Inflammatory macrophage treated with lipopolysaccharide for 4 hours (primary cell): ENCODE results near the gene VWA5B2.

ENCODE experiments used
- DNase-seq: peaks from one replicate; pipeline ENCODE4 v3.0.0-alpha.2; 2020

The VWA5B2 gene

DNA sequence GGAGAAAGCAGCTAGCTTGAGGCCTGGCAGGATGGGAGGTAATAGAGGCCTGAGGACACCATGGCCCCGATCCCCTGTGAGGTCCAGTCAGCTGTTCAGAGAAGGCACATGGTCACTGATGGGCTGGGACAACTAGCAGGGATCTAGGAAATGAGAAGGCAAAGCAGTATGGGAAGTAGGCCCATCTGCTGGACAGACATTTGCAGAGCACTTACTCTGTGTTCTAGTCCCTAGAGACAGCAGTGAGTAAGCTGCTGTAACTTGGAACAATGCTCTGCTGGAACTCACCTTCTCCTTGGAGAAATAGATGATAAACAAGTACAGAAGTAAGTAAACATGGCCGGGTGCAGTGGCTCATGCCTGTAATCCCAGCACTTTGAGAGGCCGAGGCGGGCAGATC, 53.6 kb downstream of the VWA5B2 start:
- no peak for DNase-seq

DNA sequence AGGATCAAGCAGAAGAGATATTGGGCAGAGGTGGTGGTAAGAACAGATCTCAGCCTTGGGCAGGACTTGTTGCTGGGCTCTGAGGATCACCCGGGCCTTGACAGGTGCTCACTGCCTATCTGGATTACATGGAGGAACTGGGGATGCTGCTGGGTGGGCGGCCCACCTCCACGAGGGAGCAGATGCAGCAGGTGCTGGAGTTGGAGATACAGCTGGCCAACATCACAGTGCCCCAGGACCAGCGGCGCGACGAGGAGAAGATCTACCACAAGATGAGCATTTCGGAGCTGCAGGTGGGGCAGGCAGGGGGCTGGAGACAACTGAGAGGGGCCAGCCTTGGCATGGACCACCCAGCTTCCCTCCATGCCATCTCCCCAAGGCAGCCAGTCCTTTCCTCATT, 54.3 kb downstream of the VWA5B2 start:
- no peak for DNase-seq

DNA sequence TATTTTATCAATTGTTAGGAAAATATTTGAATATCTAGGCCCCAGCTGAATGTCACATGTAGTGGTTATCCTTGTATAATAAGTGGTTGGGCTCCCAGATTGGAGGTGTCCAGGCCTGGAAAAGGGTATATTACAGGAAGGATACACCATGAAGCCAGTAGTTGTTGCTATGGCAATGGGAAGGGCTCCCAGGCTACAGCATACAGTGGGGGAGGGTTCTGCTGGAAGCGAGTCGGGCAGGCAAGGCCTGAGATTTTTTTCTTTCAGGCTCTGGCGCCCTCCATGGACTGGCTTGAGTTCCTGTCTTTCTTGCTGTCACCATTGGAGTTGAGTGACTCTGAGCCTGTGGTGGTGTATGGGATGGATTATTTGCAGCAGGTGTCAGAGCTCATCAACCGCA, 55.3 kb downstream of the VWA5B2 start:
- DNase-seq = peak; percentile 39

DNA sequence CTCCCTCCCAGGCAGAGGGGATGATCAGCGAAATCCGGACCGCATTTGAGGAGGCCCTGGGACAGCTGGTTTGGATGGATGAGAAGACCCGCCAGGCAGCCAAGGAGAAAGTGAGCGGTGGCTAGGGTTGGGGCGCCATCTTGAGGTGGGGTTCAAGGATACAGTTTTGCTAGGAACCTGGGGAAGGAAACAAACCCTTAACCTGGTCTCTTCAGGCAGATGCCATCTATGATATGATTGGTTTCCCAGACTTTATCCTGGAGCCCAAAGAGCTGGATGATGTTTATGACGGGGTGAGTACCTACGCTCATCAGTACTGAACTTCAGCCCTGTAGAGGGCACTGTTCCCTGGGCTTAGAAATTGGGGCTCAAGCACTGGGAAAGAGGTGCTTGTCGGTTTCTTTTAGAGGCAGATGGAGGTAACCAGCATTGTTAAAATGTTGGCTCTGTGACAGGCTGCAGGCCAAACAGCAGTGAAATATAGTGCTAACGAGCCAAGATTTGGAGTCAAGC, 60.1 kb downstream of the VWA5B2 start:
- DNase-seq = peak; percentile 37

DNA sequence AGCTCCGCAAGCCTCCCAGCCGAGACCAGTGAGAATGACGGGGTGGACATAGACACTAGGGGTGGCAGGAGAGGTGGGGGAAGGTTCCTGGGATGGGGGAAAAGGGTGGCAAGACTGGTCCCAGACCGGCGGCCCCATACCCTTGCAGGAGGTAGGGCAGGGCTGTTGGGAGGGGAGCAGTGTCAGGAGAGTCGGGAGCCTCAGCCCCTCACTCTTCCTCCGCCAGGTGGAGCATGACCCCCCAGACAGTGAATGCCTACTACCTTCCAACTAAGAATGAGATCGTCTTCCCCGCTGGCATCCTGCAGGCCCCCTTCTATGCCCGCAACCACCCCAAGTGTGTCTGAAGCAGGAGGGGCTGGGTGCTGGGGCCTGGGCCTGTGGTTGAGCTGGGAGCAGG, 60.9 kb downstream of the VWA5B2 start:
- DNase-seq = no peak

DNA sequence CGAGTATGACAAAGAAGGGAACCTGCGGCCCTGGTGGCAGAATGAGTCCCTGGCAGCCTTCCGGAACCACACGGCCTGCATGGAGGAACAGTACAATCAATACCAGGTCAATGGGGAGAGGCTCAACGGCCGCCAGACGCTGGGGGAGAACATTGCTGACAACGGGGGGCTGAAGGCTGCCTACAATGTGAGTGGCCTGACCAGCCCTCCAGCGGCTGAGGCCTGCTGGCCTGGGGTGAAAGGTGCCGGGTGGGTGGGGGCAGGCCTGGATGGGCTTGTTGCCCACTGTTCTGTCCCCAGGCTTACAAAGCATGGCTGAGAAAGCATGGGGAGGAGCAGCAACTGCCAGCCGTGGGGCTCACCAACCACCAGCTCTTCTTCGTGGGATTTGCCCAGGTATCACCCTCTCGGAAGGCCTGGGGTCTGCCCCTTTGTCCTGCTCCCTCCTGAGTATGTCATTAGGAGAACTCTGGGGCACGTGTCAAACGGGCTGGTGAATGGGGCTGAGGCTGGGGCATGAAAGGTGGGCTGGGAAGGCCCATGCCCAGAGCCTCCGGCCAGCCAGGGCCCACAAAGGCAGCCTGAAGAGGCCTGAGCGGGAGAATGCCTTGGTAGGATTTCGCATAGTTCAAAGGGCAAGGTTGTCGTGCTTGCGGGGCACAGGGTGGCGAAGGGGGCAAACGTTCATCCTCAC, 61.8 kb downstream of the VWA5B2 start:
- DNase-seq = no peak
